SK-N-SH treated with all-trans-retinoic acid at 6 μM for 48 hours (cell line): ENCODE data around the gene CAMSAP2.
A peak's percentile ranks its signal among the peaks of the same experiment; 100 is the strongest.

ENCODE experiments used
- ATAC-seq: fragments of 200-7000 bp; cut with Tn5 transposase; 3 replicates; pipeline ENCODE4 v1.9.1; 2020; ENCODE audit warnings: mild to moderate bottlenecking, moderate library complexity
- ARNTL ChIP-seq: fragments of 450-650 bp; formaldehyde crosslinking; IDR thresholded peaks from 2 replicates; pipeline ENCODE4 v1.5.0; 2020; ENCODE audit warnings: low read depth, mild to moderate bottlenecking, moderate library complexity, borderline replicate concordance
- BACH2 ChIP-seq: fragments of 250-450 bp; sonication (Bioruptor Pico); IDR thresholded peaks from 2 replicates; pipeline ENCODE4 v1.9.0; 2021; ENCODE audit warnings: mild to moderate bottlenecking, borderline replicate concordance
- CSDC2 ChIP-seq: fragments of 250-450 bp; sonication (Bioruptor Pico); IDR thresholded peaks from 2 replicates; pipeline ENCODE4 v1.5.0; 2020; ENCODE audit warnings: mild to moderate bottlenecking, moderate library complexity
- SNAI2 ChIP-seq: fragments of 250-450 bp; sonication (Bioruptor Pico); IDR thresholded peaks from 2 replicates; pipeline ENCODE4 v1.5.0; 2020; ENCODE audit warnings: mild to moderate bottlenecking, moderate library complexity
- TOX ChIP-seq: fragments of 250-450 bp; sonication (Bioruptor Pico); IDR thresholded peaks from 2 replicates; pipeline ENCODE4 v1.8.0; 2021; ENCODE audit warnings: mild to moderate bottlenecking, moderate library complexity, borderline replicate concordance
- ZFP3 ChIP-seq: fragments of 250-450 bp; sonication (Bioruptor Pico); IDR thresholded peaks from 2 replicates; pipeline ENCODE4 v1.5.0; 2020; ENCODE audit warnings: mild to moderate bottlenecking, moderate library complexity
- ZNF565 ChIP-seq: fragments of 450-650 bp; formaldehyde crosslinking; conservative IDR thresholded peaks from 2 replicates; pipeline ENCODE4 v1.5.0; 2020; ENCODE audit warnings: low read depth, mild to moderate bottlenecking, moderate library complexity
- ZNF70 ChIP-seq: fragments of 450-650 bp; formaldehyde crosslinking; IDR thresholded peaks from 2 replicates; pipeline ENCODE4 v1.5.0; 2020; ENCODE audit warnings: mild to moderate bottlenecking, moderate library complexity
- ZNF8 ChIP-seq: fragments of 450-650 bp; formaldehyde crosslinking; IDR thresholded peaks from 2 replicates; pipeline ENCODE4 v1.5.0; 2020; ENCODE audit warnings: mild to moderate bottlenecking, moderate library complexity
- TF ChIP-seq, protein P1 (sequence below): fragments of 250-450 bp; sonication (Bioruptor Pico); IDR thresholded peaks from 2 replicates; pipeline ENCODE4 v1.5.0; 2020; ENCODE audit warnings: mild to moderate bottlenecking, moderate library complexity
- TF ChIP-seq, protein P2 (sequence below): fragments of 250-450 bp; sonication (Bioruptor Pico); IDR thresholded peaks from 2 replicates; pipeline ENCODE4 v1.8.0; 2020; ENCODE audit warnings: mild to moderate bottlenecking, moderate library complexity, borderline replicate concordance
- TF ChIP-seq, protein P3 (sequence below): fragments of 250-450 bp; sonication (Bioruptor Pico); IDR thresholded peaks from 2 replicates; pipeline ENCODE4 v1.8.0; 2021; ENCODE audit warnings: low read depth, mild to moderate bottlenecking, moderate library complexity, borderline replicate concordance
- TF ChIP-seq, protein P4 (sequence below): fragments of 250-450 bp; sonication (Bioruptor Pico); IDR thresholded peaks from 2 replicates; pipeline ENCODE4 v1.5.1; 2020; ENCODE audit warnings: low read depth, mild to moderate bottlenecking, moderate library complexity
- TF ChIP-seq, protein P5 (sequence below): fragments of 250-450 bp; sonication (Bioruptor Pico); IDR thresholded peaks from 2 replicates; pipeline ENCODE4 v1.5.1; 2021; ENCODE audit warnings: mild to moderate bottlenecking, moderate library complexity

The CAMSAP2 gene

DNA sequence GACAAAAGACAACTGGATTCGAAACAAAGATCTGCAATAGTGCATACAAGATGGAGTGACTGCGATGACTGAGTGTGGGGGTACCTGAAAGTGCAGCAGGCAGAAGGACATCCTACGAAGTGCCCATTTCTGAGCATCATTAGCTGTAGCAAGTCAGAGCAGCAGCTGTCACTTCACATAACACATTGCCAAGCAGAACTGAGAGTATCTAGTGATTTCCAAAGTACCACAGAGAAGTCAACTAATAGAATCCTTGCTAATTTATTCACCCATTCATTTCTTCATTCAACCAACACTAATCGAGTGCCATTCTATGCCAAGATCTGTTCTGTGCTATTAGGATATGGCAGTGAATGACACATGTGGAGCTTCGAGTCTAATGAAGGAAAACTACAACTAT lies 31.6 kb upstream of the CAMSAP2 start (continued):
- TF ChIP-seq, protein P1, sequence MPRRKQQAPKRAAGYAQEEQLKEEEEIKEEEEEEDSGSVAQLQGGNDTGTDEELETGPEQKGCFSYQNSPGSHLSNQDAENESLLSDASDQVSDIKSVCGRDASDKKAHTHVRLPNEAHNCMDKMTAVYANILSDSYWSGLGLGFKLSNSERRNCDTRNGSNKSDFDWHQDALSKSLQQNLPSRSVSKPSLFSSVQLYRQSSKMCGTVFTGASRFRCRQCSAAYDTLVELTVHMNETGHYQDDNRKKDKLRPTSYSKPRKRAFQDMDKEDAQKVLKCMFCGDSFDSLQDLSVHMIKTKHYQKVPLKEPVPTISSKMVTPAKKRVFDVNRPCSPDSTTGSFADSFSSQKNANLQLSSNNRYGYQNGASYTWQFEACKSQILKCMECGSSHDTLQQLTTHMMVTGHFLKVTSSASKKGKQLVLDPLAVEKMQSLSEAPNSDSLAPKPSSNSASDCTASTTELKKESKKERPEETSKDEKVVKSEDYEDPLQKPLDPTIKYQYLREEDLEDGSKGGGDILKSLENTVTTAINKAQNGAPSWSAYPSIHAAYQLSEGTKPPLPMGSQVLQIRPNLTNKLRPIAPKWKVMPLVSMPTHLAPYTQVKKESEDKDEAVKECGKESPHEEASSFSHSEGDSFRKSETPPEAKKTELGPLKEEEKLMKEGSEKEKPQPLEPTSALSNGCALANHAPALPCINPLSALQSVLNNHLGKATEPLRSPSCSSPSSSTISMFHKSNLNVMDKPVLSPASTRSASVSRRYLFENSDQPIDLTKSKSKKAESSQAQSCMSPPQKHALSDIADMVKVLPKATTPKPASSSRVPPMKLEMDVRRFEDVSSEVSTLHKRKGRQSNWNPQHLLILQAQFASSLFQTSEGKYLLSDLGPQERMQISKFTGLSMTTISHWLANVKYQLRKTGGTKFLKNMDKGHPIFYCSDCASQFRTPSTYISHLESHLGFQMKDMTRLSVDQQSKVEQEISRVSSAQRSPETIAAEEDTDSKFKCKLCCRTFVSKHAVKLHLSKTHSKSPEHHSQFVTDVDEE (CRISPR knock-in tag): no peak
- no peak for TF ChIP-seq TOX (CRISPR knock-in tag)
- TF ChIP-seq ZFP3 (CRISPR knock-in tag): no peak
- no peak for TF ChIP-seq CSDC2 (CRISPR knock-in tag)

DNA sequence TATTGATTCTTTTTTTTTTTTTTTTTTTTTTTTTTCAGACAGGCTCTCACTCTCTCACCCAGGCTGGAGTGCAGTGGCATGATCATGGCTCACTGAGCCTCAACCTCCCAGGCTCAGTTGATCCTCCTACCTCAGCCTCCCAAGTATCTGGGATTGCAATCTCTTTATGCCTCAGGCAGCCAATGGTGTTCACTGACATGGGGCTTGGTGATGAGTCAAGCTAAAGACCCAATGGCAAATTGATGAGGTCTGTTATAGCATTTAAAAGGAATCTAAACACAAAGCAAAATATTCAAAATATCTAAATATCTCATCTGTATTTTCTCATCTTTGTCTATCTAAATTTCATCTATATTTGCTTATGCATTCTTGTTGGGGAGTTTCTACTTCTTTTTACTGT lies 30.5 kb upstream of the CAMSAP2 start:
- ATAC-seq: no peak

DNA sequence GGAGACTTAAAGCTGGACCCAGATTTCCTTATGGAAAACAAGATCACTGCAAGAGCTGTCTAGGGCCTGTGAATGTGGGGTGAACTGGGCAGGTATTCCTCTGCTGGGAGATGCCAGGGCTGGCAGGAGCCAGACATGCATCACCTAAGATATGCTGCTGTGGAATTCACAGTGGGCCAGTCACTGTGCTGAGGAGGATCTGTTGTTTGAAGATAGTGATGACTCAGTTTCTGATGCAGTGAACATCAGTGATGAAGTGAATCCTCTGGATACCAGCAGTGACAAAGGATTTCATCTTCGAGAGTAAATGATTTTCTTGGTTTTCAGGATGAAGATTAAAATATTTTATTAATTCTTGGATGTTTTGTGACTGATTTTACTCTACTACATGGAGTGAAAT lies 29.9 kb upstream of the CAMSAP2 start:
- ATAC-seq: peak; percentile 67

More for the DNA sequence above, 30.5 kb upstream of the CAMSAP2 start:
- TF ChIP-seq ZNF8 (CRISPR knock-in tag) (no peak), ARNTL (CRISPR knock-in tag) (no peak), TOX (CRISPR knock-in tag) (no peak), ZNF565 (CRISPR knock-in tag) (no peak)
- TF ChIP-seq, protein P2, sequence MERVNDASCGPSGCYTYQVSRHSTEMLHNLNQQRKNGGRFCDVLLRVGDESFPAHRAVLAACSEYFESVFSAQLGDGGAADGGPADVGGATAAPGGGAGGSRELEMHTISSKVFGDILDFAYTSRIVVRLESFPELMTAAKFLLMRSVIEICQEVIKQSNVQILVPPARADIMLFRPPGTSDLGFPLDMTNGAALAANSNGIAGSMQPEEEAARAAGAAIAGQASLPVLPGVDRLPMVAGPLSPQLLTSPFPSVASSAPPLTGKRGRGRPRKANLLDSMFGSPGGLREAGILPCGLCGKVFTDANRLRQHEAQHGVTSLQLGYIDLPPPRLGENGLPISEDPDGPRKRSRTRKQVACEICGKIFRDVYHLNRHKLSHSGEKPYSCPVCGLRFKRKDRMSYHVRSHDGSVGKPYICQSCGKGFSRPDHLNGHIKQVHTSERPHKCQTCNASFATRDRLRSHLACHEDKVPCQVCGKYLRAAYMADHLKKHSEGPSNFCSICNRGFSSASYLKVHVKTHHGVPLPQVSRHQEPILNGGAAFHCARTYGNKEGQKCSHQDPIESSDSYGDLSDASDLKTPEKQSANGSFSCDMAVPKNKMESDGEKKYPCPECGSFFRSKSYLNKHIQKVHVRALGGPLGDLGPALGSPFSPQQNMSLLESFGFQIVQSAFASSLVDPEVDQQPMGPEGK (CRISPR knock-in tag): no peak
- TF ChIP-seq, protein P3, sequence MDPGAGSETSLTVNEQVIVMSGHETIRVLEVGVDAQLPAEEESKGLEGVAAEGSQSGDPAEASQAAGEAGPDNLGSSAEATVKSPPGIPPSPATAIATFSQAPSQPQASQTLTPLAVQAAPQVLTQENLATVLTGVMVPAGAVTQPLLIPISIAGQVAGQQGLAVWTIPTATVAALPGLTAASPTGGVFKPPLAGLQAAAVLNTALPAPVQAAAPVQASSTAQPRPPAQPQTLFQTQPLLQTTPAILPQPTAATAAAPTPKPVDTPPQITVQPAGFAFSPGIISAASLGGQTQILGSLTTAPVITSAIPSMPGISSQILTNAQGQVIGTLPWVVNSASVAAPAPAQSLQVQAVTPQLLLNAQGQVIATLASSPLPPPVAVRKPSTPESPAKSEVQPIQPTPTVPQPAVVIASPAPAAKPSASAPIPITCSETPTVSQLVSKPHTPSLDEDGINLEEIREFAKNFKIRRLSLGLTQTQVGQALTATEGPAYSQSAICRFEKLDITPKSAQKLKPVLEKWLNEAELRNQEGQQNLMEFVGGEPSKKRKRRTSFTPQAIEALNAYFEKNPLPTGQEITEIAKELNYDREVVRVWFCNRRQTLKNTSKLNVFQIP (CRISPR knock-in tag): no peak
- TF ChIP-seq, protein P4, sequence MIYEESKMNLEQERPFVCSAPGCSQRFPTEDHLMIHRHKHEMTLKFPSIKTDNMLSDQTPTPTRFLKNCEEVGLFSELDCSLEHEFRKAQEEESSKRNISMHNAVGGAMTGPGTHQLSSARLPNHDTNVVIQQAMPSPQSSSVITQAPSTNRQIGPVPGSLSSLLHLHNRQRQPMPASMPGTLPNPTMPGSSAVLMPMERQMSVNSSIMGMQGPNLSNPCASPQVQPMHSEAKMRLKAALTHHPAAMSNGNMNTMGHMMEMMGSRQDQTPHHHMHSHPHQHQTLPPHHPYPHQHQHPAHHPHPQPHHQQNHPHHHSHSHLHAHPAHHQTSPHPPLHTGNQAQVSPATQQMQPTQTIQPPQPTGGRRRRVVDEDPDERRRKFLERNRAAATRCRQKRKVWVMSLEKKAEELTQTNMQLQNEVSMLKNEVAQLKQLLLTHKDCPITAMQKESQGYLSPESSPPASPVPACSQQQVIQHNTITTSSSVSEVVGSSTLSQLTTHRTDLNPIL (CRISPR knock-in tag): no peak
- TF ChIP-seq, all 23 proteins: peak for 0

More for the DNA sequence above, 29.9 kb upstream of the CAMSAP2 start:
- no peak for TF ChIP-seq ARNTL (CRISPR knock-in tag)
- TF ChIP-seq BACH2 (CRISPR knock-in tag): no peak
- TF ChIP-seq, protein P5, sequence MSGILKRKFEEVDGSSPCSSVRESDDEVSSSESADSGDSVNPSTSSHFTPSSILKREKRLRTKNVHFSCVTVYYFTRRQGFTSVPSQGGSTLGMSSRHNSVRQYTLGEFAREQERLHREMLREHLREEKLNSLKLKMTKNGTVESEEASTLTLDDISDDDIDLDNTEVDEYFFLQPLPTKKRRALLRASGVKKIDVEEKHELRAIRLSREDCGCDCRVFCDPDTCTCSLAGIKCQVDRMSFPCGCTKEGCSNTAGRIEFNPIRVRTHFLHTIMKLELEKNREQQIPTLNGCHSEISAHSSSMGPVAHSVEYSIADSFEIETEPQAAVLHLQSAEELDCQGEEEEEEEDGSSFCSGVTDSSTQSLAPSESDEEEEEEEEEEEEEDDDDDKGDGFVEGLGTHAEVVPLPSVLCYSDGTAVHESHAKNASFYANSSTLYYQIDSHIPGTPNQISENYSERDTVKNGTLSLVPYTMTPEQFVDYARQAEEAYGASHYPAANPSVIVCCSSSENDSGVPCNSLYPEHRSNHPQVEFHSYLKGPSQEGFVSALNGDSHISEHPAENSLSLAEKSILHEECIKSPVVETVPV: no peak
- no peak for TF ChIP-seq TOX (CRISPR knock-in tag)
- no peak for TF ChIP-seq ZNF70 (CRISPR knock-in tag)
- no peak for TF ChIP-seq SNAI2 (CRISPR knock-in tag)
- TF ChIP-seq, protein P3 (CRISPR knock-in tag): no peak
- TF ChIP-seq, protein P1 (CRISPR knock-in tag): no peak
